ENCODE measurements around the gene DNAI4. TPM values are rescaled to one million over a fixed set of nuclear protein-coding genes. Genes with fewer than 3 reads are reported as not detected.
A peak's percentile ranks its signal among the peaks of the same experiment; 100 is the strongest.

Gene DNAI4
- total and polyA plus RNA-seq, 2 of the 4 experiments (the other 2 are of a cell fraction), result 0.63 to 1.6 TPM

GRCh38 chr1:66831529-66832239 lies 93.0 kb downstream of the DNAI4 start:
- Histone ChIP-seq H4K20me1 (ENCODE audit: insufficient read depth, low read length) (no peaks in the 10 kb centered on the region), H3K79me1 (ENCODE audit: low read depth in 1 of 2, low read length in 2 of 2) (no peaks in the 10 kb centered on the region), H3K27me3 (ENCODE audit: control insufficient read depth, insufficient read depth, low read length) (no peaks in the 10 kb centered on the region), H4K91ac (ENCODE audit: insufficient read depth, low read depth, low read length) (no peak overlapping the region), H3K4me2 (ENCODE audit: low read depth, low read length) (no peak overlapping the region), H3K4me3 (ENCODE audit: insufficient read depth, low read depth, low read length) (no peak overlapping the region), H3K27ac (ENCODE audit: insufficient read depth, low read length) (no peak overlapping the region), H3K4me1 (ENCODE audit: control insufficient read depth, insufficient read depth, low read length) (no peaks in the 10 kb centered on the region), H2AK9ac (replicated peaks; ENCODE audit: low read depth, low read length, poor library complexity) (no peak overlapping the region), H2BK15ac (ENCODE audit: low read depth, low read length) (no peak overlapping the region), H3K14ac (replicated peaks; ENCODE audit: low read depth, low read length) (no peak overlapping the region), H2BK5ac (ENCODE audit: low read depth, low read length, poor library complexity, severe bottlenecking) (no peak overlapping the region), H2BK20ac (ENCODE audit: low read depth, low read length) (no peak overlapping the region), H3K56ac (ENCODE audit: extremely low read depth, insufficient read depth, low read length) (no peak overlapping the region), H3K23ac (ENCODE audit: low read depth, low read length) (no peak overlapping the region), H3K9me3 (ENCODE audit: control insufficient read depth, insufficient read depth, low read length) (no peaks in the 10 kb centered on the region), H3K18ac (ENCODE audit: low read depth, low read length) (no peak overlapping the region), H4K5ac (ENCODE audit: low read depth, low read length) (no peak overlapping the region), H2BK120ac (ENCODE audit: low read depth, low read length) (no peak overlapping the region), H3K9me1 (ENCODE audit: insufficient read depth, low read length) (no peaks in the 10 kb centered on the region), H2AFZ (replicated peaks; ENCODE audit: low read length, poor library complexity) (no peak overlapping the region), H3K4ac (ENCODE audit: low read depth, low read length) (no peak overlapping the region), H4K8ac (ENCODE audit: low read depth in 2 of 2, low read length in 2 of 2) (no peak overlapping the region), H2AK5ac (ENCODE audit: low read depth, low read length) (no peak overlapping the region), H3K36me3 (ENCODE audit: control insufficient read depth, insufficient read depth, low read length) (no peaks in the 10 kb centered on the region), H3K9ac (ENCODE audit: low read depth, low read length) (no peak overlapping the region)
- DNase-seq (peak; percentile 5), ATAC-seq (ENCODE audit: low read depth) (no peak)
- intact Hi-C loops (cut with micrococcal nuclease), result no loop called here
- no peak for TF ChIP-seq CTCF (conservative IDR thresholded peaks at IDR 0.05; ENCODE audit: low read depth, low read length)
- no peak for TF ChIP-seq USF2 (IDR thresholded peaks at IDR 0.05; ENCODE audit: low read depth, low read length)
- no peak for TF ChIP-seq BHLHE40 (IDR thresholded peaks at IDR 0.05; ENCODE audit: low read depth, low read length)
- no peak for TF ChIP-seq CHD1 (IDR thresholded peaks at IDR 0.05; ENCODE audit: low read depth, low read length)
- no peak for TF ChIP-seq RCOR1 (IDR thresholded peaks at IDR 0.05; ENCODE audit: insufficient replicate concordance, low read length)
- no peak for TF ChIP-seq ELK1 (IDR thresholded peaks at IDR 0.05; ENCODE audit: borderline replicate concordance, low read depth, low read length)
- no peak for TF ChIP-seq MAZ (IDR thresholded peaks at IDR 0.05; ENCODE audit: borderline replicate concordance, low read depth, low read length)
- no peak for TF ChIP-seq MXI1 (IDR thresholded peaks at IDR 0.05; ENCODE audit: borderline replicate concordance, low read depth, low read length)
- TF ChIP-seq MAFK (IDR thresholded peaks at IDR 0.05; ENCODE audit: low read depth, low read length), result no peak
- TF ChIP-seq RFX5 (IDR thresholded peaks at IDR 0.05; ENCODE audit: low read depth, low read length), result no peak
- no peak for TF ChIP-seq SMC3 (IDR thresholded peaks at IDR 0.05; ENCODE audit: low read depth, low read length)
- no peak for TF ChIP-seq POLR2A (IDR thresholded peaks at IDR 0.05; ENCODE audit: low read depth, low read length)
- TF ChIP-seq RAD21 (IDR thresholded peaks at IDR 0.05; ENCODE audit: low read length), result no peak
- no peak for TF ChIP-seq CEBPB (IDR thresholded peaks at IDR 0.05; ENCODE audit: low read depth, low read length)
- TF ChIP-seq NFE2L2 (IDR thresholded peaks at IDR 0.05; ENCODE audit: low read depth, low read length), result no peak
- TF ChIP-seq FOS (IDR thresholded peaks at IDR 0.05; ENCODE audit: low read depth, low read length), result no peak
- no CpG with 5 or more reads among the region's 3 CpGs for WGBS, 2 experiments (ENCODE audit: extremely low coverage in 2 of 2, insufficient read length in 1 of 2)
- in situ Hi-C loops (cut with MboI; ENCODE audit: low sequenced_read_pairs), result no loop called here
- CTCF ChIA-PET, result no interaction called here
- dilution Hi-C loops (cut with HindIII; ENCODE audit: low sequenced_read_pairs, unreplicated experiment), result no loop called here
- POLR2A ChIA-PET (ENCODE audit: unreplicated experiment), result no interaction called here
- BruUV-seq (replicated peaks), result no TSS peak

Data from IMR-90 (cell line).